DMS153 treated with DMSO at 0.1 percent for 48 hours (cell line): Measurements from ENCODE around the gene HEXD.
"Not testable (repeated sequence)": the region's sequence is repeated elsewhere in the genome, so short reads cannot be mapped to it uniquely, and the experiment has no call there.

Source experiments
- DNase-seq: peaks from one replicate; lab custom pipeline; 2025; ENCODE audit not compliant: unreplicated experiment; lab: John Stamatoyannopoulos, UW

Gene HEXD

DNA sequence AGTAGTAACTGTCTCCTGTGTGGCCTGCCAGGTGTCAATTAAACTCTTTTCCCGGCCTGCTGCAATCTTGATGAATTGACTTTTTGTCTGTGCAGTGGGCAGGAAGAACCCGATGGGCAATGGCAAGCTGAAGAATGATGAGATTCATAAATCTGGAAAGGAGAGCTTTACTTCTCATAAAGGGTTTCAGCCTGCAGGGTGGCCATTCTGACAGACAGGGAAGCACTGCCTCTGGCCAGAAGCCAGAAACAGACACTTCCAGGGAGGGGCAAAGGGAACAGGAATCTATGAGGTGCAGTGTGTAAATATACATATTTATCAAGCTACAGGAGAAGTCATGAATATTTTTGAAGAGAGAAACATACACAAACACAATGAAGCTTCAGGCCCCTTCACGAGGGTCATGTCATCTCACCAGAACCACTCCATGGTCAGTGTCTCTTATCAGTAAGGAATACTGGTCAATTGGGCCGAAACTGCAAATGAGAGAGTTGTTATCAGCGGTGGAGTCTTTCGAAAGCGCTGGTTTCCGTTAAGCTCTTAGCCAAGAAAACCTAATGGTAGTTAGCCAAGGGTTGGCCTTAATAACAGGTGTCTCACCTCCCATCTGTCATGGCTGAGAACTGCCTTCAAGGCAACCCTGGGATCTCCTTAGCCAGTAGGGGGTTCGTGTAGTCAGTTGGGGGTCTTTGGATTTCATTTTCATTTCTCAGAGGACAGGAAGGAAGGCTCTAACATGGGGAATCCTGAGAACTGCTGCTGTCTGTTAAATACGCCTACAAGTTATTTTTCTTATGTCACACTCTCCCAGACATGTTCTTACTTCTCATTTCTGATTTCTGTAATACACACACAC lies 39.2 kb downstream of the HEXD start:
- DNase-seq, result no peak

GRCh38 chr17:82457929-82458178 lies 39.7 kb downstream of the HEXD start:
- DNase-seq, result peak; percentile 84

DNA sequence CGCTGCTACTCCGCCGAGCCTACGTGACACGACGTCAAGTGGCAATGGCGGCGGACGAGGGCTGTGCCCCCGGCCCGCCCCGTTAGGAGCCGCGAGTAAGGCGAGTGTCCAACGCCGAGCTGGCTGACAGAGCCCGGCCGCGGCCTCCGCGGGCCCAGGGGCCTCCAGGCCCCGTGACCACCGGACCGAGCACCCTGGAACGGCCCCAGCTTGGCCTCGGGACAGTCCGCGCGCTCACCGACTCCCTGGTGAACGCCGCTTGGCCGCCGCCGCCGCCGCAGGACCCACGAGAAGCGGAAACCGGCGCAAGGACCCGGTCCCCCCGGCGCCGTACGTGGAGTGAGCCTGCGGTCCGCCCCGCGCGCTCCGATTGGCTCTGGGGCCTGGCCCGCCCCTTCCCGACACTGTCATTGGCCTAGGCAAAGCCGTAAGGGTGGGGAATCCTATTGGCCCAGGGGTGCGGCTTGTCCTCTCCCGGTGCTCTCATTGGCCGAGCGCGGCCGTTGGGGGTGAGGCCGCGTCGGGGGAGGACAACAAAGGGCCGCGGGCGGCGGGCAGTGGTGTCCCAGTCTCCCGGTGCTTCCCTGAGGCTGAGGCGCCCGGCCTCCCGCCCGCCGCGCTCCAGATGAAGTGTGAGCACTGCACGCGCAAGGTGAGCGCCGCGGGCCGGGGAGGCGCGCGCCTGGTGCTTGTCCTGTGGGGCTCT lies 40.2 kb downstream of the HEXD start, which contains the start of gene NARF:
TSS of gene NARF (plus strand) at position 563 of the 706 bp plus-strand sequence. CDS start at position 626, 63 bp downstream.
- peak; percentile 86 for DNase-seq

- DNase-seq, result no peak
Measured at GRCh38 chr17:82458885-82459424, 40.8 kb downstream of the HEXD start.

- DNase-seq, result not testable (repeated sequence)
Measured at GRCh38 chr17:82459936-82460335, 41.8 kb downstream of the HEXD start.

DNA sequence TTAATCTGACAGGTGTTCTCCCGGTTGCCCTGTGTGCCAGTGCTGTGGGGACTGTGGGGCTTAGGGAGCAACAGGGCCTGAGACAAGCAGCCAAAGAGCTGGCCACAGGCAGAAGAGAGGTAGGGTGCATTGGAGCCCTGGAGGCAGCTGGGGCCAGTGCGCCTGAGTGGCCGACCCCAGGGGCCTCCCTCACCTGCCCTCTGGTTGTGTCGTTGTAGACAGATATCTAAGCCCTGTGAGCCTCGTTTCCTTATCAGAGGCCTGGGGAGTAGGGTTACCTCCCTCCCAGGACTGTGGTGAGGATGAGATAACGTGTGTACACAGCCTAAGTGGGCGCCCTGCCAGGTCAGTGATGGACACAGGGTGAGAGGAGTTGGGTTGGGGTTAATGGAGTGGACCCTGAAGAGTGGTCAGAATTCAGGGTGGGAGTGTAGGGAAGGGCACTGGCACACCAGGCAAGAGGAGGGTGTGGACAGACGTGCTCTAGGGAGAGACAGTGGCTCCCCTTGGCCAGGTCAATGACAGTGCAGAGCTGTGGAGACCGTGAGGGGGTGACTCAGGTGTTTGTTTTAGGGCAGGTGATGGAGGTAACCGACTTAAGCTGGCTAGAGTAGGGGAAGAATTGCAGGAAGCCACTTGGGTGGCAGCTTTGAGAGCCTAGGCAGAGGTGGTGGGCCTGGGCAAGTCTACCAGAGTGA lies 43.8 kb downstream of the HEXD start:
- no peak for DNase-seq

- no peak for DNase-seq
Measured at GRCh38 chr17:82463391-82463790, 45.2 kb downstream of the HEXD start.

- no peak for DNase-seq
Measured at GRCh38 chr17:82463925-82464566, 45.9 kb downstream of the HEXD start.

GRCh38 chr17:82464567-82464929 lies 46.4 kb downstream of the HEXD start:
- no peak for DNase-seq

DNA sequence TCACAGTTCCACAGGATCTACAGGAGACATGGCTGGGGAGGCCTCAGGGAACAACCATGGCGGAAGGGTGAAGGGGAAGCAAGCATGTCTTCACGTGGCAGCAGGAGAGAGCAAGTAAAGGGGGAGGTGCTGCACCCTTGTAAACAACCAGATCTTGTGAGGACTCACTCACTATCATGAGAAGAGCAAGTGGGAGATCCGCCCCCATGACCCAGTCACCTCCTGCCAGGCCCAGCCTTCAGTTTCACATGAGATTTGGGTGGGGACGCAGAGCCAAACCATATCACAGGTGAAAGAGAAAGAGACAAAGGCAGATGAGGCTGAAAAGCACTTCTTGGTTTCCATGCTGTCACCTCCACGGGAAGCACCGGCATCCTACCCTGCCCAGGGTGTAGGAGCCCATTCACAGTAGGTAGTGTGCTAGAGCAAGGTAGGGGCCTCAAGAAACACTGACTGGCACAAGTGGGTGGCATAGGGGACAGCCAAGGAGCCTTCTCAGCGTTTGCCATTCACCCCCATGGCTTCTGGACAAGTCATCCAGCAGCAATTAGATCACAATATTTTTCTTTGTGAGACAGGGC lies 47.0 kb downstream of the HEXD start:
- DNase-seq, result no peak

- DNase-seq, result no peak
Measured at GRCh38 chr17:82468692-82469091, 50.5 kb downstream of the HEXD start.

DNA sequence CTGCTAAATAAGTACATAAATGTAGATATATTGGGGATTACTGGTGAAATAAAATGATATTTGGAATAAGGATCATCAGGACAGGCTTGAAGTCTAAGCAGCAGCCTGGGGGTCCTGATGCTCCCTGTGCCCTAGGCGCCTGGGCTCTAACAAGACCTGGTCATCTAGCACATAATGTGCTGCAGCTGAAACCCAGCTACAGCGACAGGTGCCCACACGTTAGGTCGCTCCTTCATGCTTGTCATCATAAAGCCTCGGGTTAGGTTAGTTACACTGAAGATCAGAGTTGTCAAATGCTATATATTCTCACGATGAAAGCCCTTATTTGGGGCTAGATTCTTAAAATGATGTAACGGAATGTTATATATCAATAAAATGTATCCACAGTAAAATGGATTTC lies 51.9 kb downstream of the HEXD start:
- DNase-seq, result no peak

- no peak for DNase-seq
Measured at GRCh38 chr17:82474223-82475010, 56.3 kb downstream of the HEXD start.

GRCh38 chr17:82475458-82475857 lies 57.3 kb downstream of the HEXD start:
- DNase-seq, result no peak

GRCh38 chr17:82477934-82478333 lies 59.8 kb downstream of the HEXD start:
- DNase-seq, result no peak

GRCh38 chr17:82479602-82480001 lies 61.5 kb downstream of the HEXD start:
- DNase-seq, result no peak

DNA sequence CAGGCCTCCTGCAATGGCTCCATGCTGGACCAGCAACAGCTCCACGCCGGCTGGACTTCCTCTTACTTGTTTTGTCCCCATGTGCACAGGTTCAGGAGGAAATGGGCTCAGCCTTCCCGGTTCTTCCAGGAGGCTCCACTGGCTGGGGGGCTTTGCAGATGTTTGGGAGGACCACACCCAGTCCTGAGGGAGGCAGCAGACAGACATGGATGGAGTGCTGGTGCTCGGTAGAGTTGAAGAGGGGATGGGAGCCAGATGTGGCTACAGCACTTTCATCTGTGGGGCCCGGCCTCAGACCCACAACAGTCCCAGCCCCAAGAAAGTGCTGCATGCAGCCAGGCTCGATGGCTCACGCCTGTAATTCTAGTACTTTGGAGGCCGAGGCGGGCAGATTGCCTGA lies 62.2 kb downstream of the HEXD start:
- DNase-seq, result no peak

- no peak for DNase-seq
Measured at GRCh38 chr17:82483204-82483660, 65.1 kb downstream of the HEXD start.

GRCh38 chr17:82483836-82484235 lies 65.7 kb downstream of the HEXD start:
- no peak for DNase-seq
